Prostate gland (tissue), 2 donors: ENCODE results near the gene TNFRSF6B. TPM values are rescaled to one million over a fixed set of nuclear protein-coding genes. Genes with fewer than 3 reads are reported as not detected.

Source experiments
- DNase-seq: peaks from one replicate; pipeline ENCODE4 v3.0.0-alpha.2; 2019; ENCODE audit warnings: low spot score
- H3K27ac ChIP-seq, 2 donors: fragments of 200-600 bp; sonication (generic); 2 replicates each; pipeline ENCODE4 v1.5.1; 2017 to 2019
- H3K27me3 ChIP-seq: fragments of 200-600 bp; sonication (generic); replicated peaks from 2 replicates; pipeline ENCODE4 v1.5.1; 2019; ENCODE audit not compliant: insufficient read depth
- H3K36me3 ChIP-seq, 2 donors: fragments of 200-600 bp; sonication (generic); 1 replicate in 1 of 2; 2 replicates in 1 of 2; pipeline versions ENCODE4 v1.5.1 to v1.8.1; 2017 to 2019
- H3K4me1 ChIP-seq: fragments of 200-600 bp; sonication (generic); replicated peaks from 2 replicates; pipeline ENCODE4 v1.5.1; 2019
- H3K4me3 ChIP-seq, 2 donors: fragments of 200-600 bp; sonication (generic); 2 replicates each; pipeline ENCODE4 v1.5.1; 2017 to 2019
- H3K9me3 ChIP-seq: fragments of 200-600 bp; sonication (generic); 2 replicates; pipeline ENCODE4 v1.5.1; 2017
- POLR2A ChIP-seq: fragments of 450-650 bp; IDR thresholded peaks from one replicate; pipeline ENCODE4 v1.6.1; 2016; ENCODE audit warnings: antibody characterized with exemption, mild to moderate bottlenecking
- POLR2AphosphoS5 ChIP-seq: sonication (generic); formaldehyde crosslinking; IDR thresholded peaks from one replicate; pipeline ENCODE4 v1.6.1; 2017; ENCODE audit warnings: antibody characterized with exemption
- WGBS: methylation state at CpG from one replicate; pipeline ENCODE4 v1.1.5; 2018; 5-methylcytosine and 5-hydroxymethylcytosine counted together
- intact Hi-C: fragments of 100-400 bp; cut with DNase I; formaldehyde crosslinking; loops from one replicate; pipeline ENCODE4 v1.14.2; 2022
- total RNA-seq, 2 donors: library from RNA; depleted of rRNA; stranded (reverse); fragments of >200 nt; gene quantifications; one replicate each; pipeline ENCODE4 v1.1.0, GENCODE V29; 2016
- TF ChIP-seq, protein P1 (sequence below), 4 experiments: fragments of 200-600 bp in 2 of 4; fragments of 450-650 bp in 2 of 4; sonication (generic) in 2 of 4; IDR thresholded peaks; 1 replicate in 3 of 4; 2 replicates in 1 of 4; pipeline ENCODE4 v1.5.1; 2016 to 2019; ENCODE audit warnings: antibody characterized with exemption in 4 of 4, mild to moderate bottlenecking in 2 of 4, moderate library complexity in 2 of 4

Gene TNFRSF6B
- total RNA-seq, 2 donors from 2014 or later, result 6.7 to 12.2 TPM

DNA sequence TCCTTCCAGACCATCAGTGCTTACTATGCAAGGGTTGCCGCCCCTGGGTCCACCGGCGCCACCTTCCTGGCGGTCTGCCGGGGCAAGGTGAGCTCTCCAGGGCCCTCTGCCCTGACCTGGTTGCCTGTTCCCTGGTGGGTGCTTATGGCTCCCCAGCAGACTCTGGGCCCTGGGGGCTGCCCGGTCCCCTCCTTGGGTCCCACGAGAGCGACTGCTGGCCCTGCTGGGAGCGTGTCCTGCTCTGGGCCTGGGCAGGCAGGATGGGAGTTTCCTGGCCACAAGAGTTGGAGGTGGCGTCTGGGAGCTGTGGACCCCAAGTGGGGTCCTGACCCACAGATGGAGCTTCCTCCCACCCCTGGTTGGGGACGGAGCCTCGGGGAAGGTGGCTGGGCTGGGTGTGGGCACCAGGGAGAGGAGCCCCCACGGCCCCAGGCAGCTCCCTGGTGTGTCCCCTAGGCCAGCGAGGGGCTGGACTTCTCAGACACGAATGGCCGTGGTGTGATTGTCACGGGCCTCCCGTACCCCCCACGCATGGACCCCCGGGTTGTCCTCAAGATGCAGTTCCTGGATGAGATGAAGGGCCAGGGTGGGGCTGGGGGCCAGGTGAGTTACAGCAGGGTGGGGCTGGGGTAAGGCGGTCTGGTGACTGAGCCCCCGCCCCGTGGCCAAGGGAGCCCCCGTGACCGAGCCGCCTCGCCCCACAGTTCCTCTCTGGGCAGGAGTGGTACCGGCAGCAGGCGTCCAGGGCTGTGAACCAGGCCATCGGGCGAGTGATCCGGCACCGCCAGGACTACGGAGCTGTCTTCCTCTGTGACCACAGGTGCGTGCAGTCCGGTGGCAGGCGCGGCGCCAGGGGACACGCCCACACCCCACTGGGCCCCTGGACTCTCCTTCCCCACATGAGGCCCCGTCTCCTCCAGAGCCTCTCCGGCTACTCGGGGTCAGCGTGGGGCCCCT lies 7.1 kb upstream of the TNFRSF6B start:
- no peaks in the 10 kb centered on the region for H3K9me3 ChIP-seq
- 90% methylated on average over 37 of the region's 44 CpGs for WGBS

DNA sequence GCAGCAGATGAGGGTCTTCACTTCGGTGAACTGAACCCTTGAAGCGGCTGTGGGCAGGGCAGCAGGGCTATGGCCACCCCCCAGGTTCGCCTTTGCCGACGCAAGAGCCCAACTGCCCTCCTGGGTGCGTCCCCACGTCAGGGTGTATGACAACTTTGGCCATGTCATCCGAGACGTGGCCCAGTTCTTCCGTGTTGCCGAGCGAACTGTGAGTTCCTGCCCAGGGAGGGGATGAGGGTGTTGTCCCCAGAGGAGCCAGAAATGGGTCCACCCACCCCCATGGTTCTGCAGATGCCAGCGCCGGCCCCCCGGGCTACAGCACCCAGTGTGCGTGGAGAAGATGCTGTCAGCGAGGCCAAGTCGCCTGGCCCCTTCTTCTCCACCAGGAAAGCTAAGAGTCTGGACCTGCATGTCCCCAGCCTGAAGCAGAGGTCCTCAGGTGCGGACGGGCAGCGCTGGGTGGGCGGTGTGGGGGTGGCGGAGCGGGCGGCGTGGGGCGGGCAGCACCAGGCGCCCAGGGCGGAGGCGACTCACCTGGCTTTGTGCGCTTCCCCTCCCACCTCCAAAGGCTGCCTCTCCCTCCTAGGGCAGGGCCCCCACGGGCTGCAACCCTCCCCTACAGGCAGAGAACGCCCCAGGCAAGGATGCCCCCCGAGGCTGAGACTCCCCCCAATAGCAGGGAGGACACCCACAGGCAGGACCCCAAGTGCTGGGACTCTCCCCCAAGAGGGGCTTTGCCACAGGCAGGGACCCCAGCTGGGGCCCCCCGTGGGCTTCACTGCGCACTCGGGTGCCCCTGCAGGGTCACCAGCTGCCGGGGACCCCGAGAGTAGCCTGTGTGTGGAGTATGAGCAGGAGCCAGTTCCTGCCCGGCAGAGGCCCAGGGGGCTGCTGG lies 6.2 kb upstream of the TNFRSF6B start:
- intact Hi-C loops, result no loop called here
- TF ChIP-seq POLR2AphosphoS5, result no peak
- TF ChIP-seq POLR2A, result no peak
- TF ChIP-seq, protein P1, sequence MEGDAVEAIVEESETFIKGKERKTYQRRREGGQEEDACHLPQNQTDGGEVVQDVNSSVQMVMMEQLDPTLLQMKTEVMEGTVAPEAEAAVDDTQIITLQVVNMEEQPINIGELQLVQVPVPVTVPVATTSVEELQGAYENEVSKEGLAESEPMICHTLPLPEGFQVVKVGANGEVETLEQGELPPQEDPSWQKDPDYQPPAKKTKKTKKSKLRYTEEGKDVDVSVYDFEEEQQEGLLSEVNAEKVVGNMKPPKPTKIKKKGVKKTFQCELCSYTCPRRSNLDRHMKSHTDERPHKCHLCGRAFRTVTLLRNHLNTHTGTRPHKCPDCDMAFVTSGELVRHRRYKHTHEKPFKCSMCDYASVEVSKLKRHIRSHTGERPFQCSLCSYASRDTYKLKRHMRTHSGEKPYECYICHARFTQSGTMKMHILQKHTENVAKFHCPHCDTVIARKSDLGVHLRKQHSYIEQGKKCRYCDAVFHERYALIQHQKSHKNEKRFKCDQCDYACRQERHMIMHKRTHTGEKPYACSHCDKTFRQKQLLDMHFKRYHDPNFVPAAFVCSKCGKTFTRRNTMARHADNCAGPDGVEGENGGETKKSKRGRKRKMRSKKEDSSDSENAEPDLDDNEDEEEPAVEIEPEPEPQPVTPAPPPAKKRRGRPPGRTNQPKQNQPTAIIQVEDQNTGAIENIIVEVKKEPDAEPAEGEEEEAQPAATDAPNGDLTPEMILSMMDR (IDR thresholded peaks at IDR 0.05), result no peak
- no peaks in the 10 kb centered on the region for H3K27me3 ChIP-seq
- no peak overlapping the region for H3K4me3 ChIP-seq
- 85% methylated on average over 31 of the region's 40 CpGs for WGBS
- no peaks in the 10 kb centered on the region for H3K9me3 ChIP-seq
- H3K36me3 ChIP-seq, result no peaks in the 10 kb centered on the region
- no peak overlapping the region for H3K27ac ChIP-seq
- no peaks in the 10 kb centered on the region for H3K4me1 ChIP-seq
- no peak for DNase-seq

More for the DNA sequence above, 7.1 kb upstream of the TNFRSF6B start:
- no peak for TF ChIP-seq POLR2AphosphoS5
- no peak for TF ChIP-seq POLR2A
- TF ChIP-seq, protein P1 (IDR thresholded peaks at IDR 0.05), result no peak
- H3K4me3 ChIP-seq, result no peak overlapping the region
- intact Hi-C loops, result no loop called here
- DNase-seq, result no peak
- H3K36me3 ChIP-seq, result no peaks in the 10 kb centered on the region
- H3K27me3 ChIP-seq, result no peaks in the 10 kb centered on the region
- no peak overlapping the region for H3K27ac ChIP-seq
- H3K4me1 ChIP-seq, result no peaks in the 10 kb centered on the region

DNA sequence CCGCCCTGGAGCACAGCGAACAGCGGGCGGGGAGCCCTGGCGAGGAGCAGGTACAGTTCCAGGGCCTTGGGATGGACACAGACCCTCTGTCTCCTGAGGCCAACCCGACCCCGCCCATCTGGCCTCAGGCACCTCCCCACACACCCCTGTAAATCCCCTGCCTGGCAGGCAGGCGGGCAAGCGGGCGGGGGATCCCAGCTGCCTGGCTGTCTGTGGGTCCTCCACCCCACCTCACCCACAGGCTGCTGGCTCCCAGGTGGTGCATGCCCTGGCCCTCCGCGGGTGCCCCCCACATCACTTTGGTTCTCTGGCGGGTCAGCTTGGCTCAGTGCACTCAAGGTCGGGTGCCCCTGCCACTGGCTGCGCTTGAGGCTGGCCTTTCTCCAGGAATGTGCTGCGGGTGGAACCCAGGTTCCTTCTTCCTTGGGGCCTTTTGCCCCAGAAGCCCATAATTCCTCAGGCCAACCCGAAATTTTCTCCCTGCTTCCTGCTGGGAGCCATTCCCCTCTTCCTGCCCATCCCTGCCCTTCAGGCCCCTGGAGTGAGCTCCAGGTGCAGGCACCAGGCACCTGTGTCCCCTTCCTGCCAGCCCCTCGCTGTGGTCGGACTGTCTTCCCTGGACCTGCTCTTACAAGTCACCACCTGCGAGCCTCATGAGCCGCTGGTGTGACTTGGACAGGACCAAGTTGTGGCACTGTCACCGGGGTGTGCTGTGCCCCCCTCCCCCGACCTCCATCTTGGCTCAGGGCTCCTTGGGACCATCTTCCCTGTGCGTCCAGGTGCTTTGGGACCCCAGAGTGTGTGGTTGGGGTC lies 5.3 kb upstream of the TNFRSF6B start:
- Histone ChIP-seq H3K36me3 (no peaks in the 10 kb centered on the region), H3K27me3 (no peaks in the 10 kb centered on the region), H3K4me3 (no peak overlapping the region), H3K9me3 (no peaks in the 10 kb centered on the region), H3K4me1 (no peaks in the 10 kb centered on the region), H3K27ac (no peak overlapping the region)
- no peak for DNase-seq
- intact Hi-C loops, result no loop called here
- TF ChIP-seq POLR2AphosphoS5 (no peak), POLR2A (no peak)
- TF ChIP-seq, protein P1 (IDR thresholded peaks at IDR 0.05), result no peak
- WGBS, result 68% methylated on average over 24 of the region's 24 CpGs

DNA sequence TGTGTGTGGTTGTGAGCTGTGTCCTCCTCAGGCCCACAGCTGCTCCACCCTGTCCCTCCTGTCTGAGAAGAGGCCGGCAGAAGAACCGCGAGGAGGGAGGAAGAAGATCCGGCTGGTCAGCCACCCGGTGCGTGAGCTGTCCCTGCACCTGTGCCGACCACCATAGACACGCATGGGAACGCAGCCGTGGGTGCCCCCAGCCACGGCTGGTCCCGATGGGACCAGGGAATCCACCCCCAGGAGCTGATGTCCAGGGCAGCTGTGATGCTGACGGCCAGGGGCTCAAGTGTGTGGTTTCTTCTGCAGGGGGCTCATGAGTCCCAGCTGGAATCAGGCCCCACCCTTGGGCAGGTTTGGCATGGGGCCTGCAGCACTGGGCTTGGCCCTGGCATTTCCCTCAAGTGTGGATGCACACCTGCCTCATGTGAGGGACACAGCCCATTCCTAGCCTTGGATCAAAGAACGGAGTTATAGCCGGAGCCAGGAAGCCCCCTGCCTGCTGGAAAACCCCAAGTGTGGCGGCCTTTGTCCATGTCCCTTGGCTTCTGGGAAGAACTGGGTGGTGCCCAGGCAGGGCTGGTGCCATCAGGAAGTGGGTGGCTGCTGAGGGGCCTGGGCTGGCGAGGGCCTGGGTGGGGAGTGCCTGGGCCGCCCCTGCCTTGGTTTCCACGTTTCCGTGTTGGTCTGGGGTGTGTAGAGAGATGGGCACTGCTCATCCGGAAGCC lies 4.6 kb upstream of the TNFRSF6B start:
- WGBS, result 84% methylated on average over 21 of the region's 21 CpGs
- H3K27ac ChIP-seq, result no peak overlapping the region

More for the DNA sequence above, 4.6 kb upstream of the TNFRSF6B start:
- Histone ChIP-seq H3K27me3 (no peaks in the 10 kb centered on the region), H3K4me3 (no peak overlapping the region), H3K36me3 (no peaks in the 10 kb centered on the region), H3K4me1 (peaks cover 2% of the 10 kb centered on the region), H3K9me3 (no peaks in the 10 kb centered on the region)
- DNase-seq, result no peak
- TF ChIP-seq POLR2A (no peak), POLR2AphosphoS5 (no peak)
- TF ChIP-seq, protein P1 (IDR thresholded peaks at IDR 0.05), result no peak
- intact Hi-C loops, result no loop called here
